ENCODE data around the gene LMOD1. TPM values are rescaled to one million over a fixed set of nuclear protein-coding genes. Genes with fewer than 3 reads are reported as not detected.
"Not testable (repeated sequence)": the region's sequence is repeated elsewhere in the genome, so short reads cannot be mapped to it uniquely, and the experiment has no call there.

Gene LMOD1
- total RNA-seq, 1 donor: 14.5 TPM

DNA sequence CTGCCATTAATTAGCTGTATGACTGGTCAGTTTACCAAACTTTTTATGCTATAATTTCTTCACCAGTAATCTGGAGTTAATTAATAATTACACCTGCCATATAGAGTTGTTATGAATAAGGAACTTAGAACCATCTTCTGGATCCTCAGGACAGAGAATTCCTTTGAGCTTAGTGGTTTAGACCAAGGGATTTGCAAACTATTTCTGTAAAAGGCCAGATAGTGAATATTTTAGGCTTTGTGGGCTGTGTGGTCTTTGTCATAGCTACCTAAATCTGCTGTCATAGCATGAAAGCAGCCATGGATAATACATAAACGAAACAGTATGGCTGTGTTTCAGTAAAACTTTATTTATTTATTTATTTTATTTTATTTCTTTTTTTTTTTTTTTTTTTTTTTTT lies 17.9 kb upstream of the LMOD1 start:
- H3K4me3 ChIP-seq (ENCODE audit: low read depth, low read length): no peak overlapping the region
- DNase-seq (ENCODE audit: low read depth): no peak
- TF ChIP-seq, protein P1, sequence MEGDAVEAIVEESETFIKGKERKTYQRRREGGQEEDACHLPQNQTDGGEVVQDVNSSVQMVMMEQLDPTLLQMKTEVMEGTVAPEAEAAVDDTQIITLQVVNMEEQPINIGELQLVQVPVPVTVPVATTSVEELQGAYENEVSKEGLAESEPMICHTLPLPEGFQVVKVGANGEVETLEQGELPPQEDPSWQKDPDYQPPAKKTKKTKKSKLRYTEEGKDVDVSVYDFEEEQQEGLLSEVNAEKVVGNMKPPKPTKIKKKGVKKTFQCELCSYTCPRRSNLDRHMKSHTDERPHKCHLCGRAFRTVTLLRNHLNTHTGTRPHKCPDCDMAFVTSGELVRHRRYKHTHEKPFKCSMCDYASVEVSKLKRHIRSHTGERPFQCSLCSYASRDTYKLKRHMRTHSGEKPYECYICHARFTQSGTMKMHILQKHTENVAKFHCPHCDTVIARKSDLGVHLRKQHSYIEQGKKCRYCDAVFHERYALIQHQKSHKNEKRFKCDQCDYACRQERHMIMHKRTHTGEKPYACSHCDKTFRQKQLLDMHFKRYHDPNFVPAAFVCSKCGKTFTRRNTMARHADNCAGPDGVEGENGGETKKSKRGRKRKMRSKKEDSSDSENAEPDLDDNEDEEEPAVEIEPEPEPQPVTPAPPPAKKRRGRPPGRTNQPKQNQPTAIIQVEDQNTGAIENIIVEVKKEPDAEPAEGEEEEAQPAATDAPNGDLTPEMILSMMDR (IDR thresholded peaks at IDR 0.05; ENCODE audit: insufficient read depth, low read length): no peak

- H3K4me3 ChIP-seq (ENCODE audit: low read depth, low read length); DNase-seq (ENCODE audit: low read depth): not testable (repeated sequence)
These were observed 16.0 kb upstream of the LMOD1 start for GRCh38 chr1:201962382-201962781.

- TF ChIP-seq, protein P1 (IDR thresholded peaks at IDR 0.05; ENCODE audit: insufficient read depth, low read length): no peak
- H3K4me3 ChIP-seq (ENCODE audit: low read depth, low read length): no peak overlapping the region
- DNase-seq (ENCODE audit: low read depth): no peak
These were observed 12.0 kb upstream of the LMOD1 start for GRCh38 chr1:201958348-201958747.

GRCh38 chr1:201955729-201956143 lies 9.4 kb upstream of the LMOD1 start:
- no peak for DNase-seq (ENCODE audit: low read depth)
- peak overlapping the region; percentile 100 for H3K4me3 ChIP-seq (ENCODE audit: low read depth, low read length)
- TF ChIP-seq, protein P1 (IDR thresholded peaks at IDR 0.05; ENCODE audit: insufficient read depth, low read length): no peak

DNA sequence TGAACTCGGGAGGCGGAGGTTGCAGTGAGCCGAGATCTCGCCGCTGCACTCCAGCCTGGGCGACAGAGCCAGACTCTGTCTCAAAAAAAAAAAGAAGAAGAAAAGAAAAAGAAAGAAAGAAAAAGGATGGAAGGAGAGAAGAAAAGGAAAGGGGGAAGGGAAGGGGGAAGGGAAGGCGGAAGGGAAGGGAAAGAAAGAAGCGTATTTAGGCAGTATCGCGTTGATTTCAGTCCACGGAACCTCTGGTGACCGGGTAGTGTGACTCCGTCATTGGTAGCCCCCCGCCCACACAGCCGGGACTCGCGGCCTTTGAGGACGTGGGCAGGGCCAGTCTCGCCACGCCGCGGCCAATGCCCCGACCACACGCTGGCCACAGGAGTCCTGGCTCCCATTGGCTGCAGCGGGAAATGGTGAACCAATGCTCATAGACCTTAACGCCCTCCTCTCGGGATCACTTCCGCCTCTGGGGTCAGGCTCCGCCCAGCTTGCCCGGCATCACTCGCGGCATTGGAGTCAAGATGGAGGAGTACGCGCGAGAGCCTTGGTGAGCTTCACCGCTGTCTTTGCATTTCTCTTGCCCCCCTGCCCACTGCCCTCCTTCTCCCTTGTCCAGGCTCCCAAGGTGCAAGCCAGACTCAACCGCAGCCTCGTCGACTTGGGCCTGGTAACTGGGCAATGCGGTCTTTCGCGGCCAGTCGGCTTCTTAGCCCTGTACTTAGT lies 8.8 kb upstream of the LMOD1 start, which contains the start of gene TIMM17A:
Gene TIMM17A, plus strand, starts transcription at position 495 of the 720 bp plus-strand sequence. Its CDS starts 24 bp downstream, at position 519.
- H3K4me3 ChIP-seq (ENCODE audit: low read depth, low read length): peak within 1 kb of the TSS; percentile 100
- TF ChIP-seq, protein P1 (IDR thresholded peaks at IDR 0.05; ENCODE audit: insufficient read depth, low read length): no peak
- peak; percentile 97 for DNase-seq (ENCODE audit: low read depth)

- TF ChIP-seq, protein P1 (IDR thresholded peaks at IDR 0.05; ENCODE audit: insufficient read depth, low read length): no peak
These were observed 8.1 kb upstream of the LMOD1 start for GRCh38 chr1:201954263-201955008.

DNA sequence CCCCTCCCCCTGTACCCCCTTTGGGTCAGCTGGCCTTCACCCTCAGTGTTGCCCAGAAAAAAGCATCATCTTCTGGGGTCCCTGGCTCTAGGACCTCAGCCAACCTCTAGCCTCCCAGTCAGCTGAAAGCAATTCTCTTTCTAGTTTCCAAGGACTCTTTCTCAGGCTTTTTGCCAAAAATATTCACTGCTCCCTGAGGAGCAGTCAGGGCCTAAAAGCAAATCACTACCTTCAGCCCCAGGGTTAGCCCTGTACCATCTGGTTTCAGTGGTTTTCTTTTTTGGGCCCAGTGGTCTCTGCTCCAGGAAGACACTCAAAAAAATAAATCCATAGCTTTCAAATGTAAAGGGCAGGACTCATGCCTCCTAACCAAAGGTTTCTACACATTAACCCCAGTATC lies 3.1 kb upstream of the LMOD1 start:
- DNase-seq (ENCODE audit: low read depth): peak; percentile 50
- TF ChIP-seq, protein P1 (IDR thresholded peaks at IDR 0.05; ENCODE audit: insufficient read depth, low read length): no peak
- no peak overlapping the region for H3K4me3 ChIP-seq (ENCODE audit: low read depth, low read length)

More at GRCh38 chr1:201954263-201955008, 8.1 kb upstream of the LMOD1 start:
- H3K4me3 ChIP-seq (ENCODE audit: low read depth, low read length): peak overlapping the region; percentile 100
- no peak for DNase-seq (ENCODE audit: low read depth)
